ENCODE data around the gene DEPP1. TPM values are rescaled to one million over a fixed set of nuclear protein-coding genes. Genes with fewer than 3 reads are reported as not detected.

Gene DEPP1
- total and polyA plus RNA-seq, 2 of the 4 experiments (the other 2 are of a cell fraction): 13.6 to 30.0 TPM

DNA sequence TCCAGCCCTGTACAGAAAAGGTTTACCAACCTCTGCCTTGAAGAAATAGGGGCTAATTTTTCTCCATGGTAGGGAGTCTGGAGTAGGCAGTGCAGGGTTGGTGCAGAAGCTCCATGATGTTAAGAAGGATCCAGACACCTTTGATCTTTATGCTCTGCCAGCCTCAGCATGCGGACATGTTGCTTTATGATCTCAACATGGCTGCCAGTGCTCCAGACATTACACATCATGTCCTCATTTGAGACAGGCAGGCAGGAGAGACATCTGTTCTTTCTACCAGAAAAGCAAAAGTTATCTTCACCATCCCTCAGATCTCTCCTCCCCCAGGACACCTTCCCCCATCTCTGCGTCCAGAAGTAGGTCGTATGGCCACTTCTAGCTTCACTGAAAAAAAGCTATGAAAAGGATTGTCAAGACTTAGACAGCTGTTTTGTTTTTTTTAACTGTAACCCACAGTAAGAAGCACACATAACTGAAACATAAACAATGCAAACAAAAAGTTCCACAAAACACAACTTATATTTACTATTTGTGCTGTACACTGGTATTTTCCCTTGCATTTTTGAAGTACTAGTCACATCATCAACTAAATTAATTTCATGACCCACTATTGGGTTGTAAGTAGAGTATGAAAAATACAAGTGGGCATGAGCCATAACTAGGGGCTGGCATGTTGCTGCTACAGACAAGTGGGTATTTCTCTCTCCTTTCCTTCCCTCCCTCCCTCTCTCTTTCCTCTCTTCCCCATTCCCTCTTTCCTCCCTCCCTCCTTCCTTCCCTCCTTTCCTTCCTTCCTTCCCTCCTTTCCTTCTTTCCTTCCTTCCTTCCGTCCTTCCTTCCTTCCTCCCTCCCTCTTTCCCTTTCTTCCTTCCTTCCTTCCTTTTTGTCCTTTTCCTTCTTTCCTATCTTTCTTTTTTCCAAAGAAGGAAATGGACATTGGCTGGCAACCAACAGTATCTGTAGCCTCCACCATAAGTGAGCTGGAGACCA, 21.6 kb downstream of the DEPP1 start:
- Histone ChIP-seq H2AK9ac (replicated peaks; ENCODE audit: low read depth, low read length, poor library complexity) (no peak overlapping the region), H3K9me1 (ENCODE audit: insufficient read depth, low read length) (peaks cover 13% of the 10 kb centered on the region), H4K5ac (ENCODE audit: low read depth, low read length) (no peak overlapping the region), H2BK15ac (ENCODE audit: low read depth, low read length) (no peak overlapping the region), H2AK5ac (ENCODE audit: low read depth, low read length) (peak overlapping the region; percentile 18; the same call in 1 of the 2 replicates), H4K20me1 (ENCODE audit: insufficient read depth, low read length) (no peaks in the 10 kb centered on the region), H3K4me2 (ENCODE audit: low read depth, low read length) (no peak overlapping the region), H2AFZ (replicated peaks; ENCODE audit: low read length, poor library complexity) (no peak overlapping the region), H3K4me1 (ENCODE audit: control insufficient read depth, insufficient read depth, low read length) (peaks cover 15% of the 10 kb centered on the region), H3K27me3 (ENCODE audit: control insufficient read depth, insufficient read depth, low read length) (no peaks in the 10 kb centered on the region), H2BK5ac (ENCODE audit: low read depth, low read length, poor library complexity, severe bottlenecking) (no peak overlapping the region), H3K9me3 (ENCODE audit: control insufficient read depth, insufficient read depth, low read length) (peaks cover 2% of the 10 kb centered on the region; the same call in 1 of the 2 replicates), H3K36me3 (ENCODE audit: control insufficient read depth, insufficient read depth, low read length) (peaks cover 8% of the 10 kb centered on the region; the same call in 1 of the 2 replicates), H3K18ac (ENCODE audit: low read depth, low read length) (no peak overlapping the region), H3K4ac (ENCODE audit: low read depth, low read length) (peak overlapping the region; percentile 47; the same call in 1 of the 2 replicates), H3K79me1 (ENCODE audit: low read depth in 1 of 2, low read length in 2 of 2) (peaks cover 11 to 27% of the 10 kb centered on the region in 2 experiments; a peak in 3 of 4 replicates), H3K4me3 (ENCODE audit: insufficient read depth, low read depth, low read length) (no peak overlapping the region), H3K14ac (replicated peaks; ENCODE audit: low read depth, low read length) (no peak overlapping the region), H3K23ac (ENCODE audit: low read depth, low read length) (no peak overlapping the region), H3K9ac (ENCODE audit: low read depth, low read length) (no peak overlapping the region), H2BK120ac (ENCODE audit: low read depth, low read length) (no peak overlapping the region), H4K91ac (ENCODE audit: insufficient read depth, low read depth, low read length) (no peak overlapping the region), H2BK20ac (ENCODE audit: low read depth, low read length) (no peak overlapping the region), H4K8ac (ENCODE audit: low read depth in 2 of 2, low read length in 2 of 2) (no peak overlapping the region), H3K56ac (ENCODE audit: extremely low read depth, insufficient read depth, low read length) (no peak overlapping the region), H3K27ac (ENCODE audit: insufficient read depth, low read length) (no peak overlapping the region)
- WGBS, 2 experiments (ENCODE audit: extremely low coverage in 2 of 2, insufficient read length in 1 of 2): 93% methylated on average over 3 of the region's 4 CpGs; no CpG with 5 or more reads in 1 of the 2 experiments
- no peak for DNase-seq
- ChIA-PET CTCF (no interaction called here), POLR2A (ENCODE audit: unreplicated experiment) (no interaction called here)
- dilution Hi-C loops (cut with HindIII; ENCODE audit: low sequenced_read_pairs, unreplicated experiment) (no loop called here), in situ Hi-C loops (cut with MboI; ENCODE audit: low sequenced_read_pairs) (no loop called here), intact Hi-C loops (cut with micrococcal nuclease) (no loop called here)
- no TSS peak for BruUV-seq (replicated peaks)
- ATAC-seq (ENCODE audit: low read depth): no peak
- TF ChIP-seq POLR2A (IDR thresholded peaks at IDR 0.05; ENCODE audit: low read depth, low read length) (no peak), MAFK (IDR thresholded peaks at IDR 0.05; ENCODE audit: low read depth, low read length) (no peak), RFX5 (IDR thresholded peaks at IDR 0.05; ENCODE audit: low read depth, low read length) (no peak), MAZ (IDR thresholded peaks at IDR 0.05; ENCODE audit: borderline replicate concordance, low read depth, low read length) (no peak), ELK1 (IDR thresholded peaks at IDR 0.05; ENCODE audit: borderline replicate concordance, low read depth, low read length) (no peak), CEBPB (IDR thresholded peaks at IDR 0.05; ENCODE audit: low read depth, low read length) (no peak), RCOR1 (IDR thresholded peaks at IDR 0.05; ENCODE audit: insufficient replicate concordance, low read length) (no peak), SMC3 (IDR thresholded peaks at IDR 0.05; ENCODE audit: low read depth, low read length) (no peak), FOS (IDR thresholded peaks at IDR 0.05; ENCODE audit: low read depth, low read length) (no peak)

All from IMR-90 (cell line).